EL (cell line): ENCODE results near the gene KIF17.
A peak's percentile ranks its signal among the peaks of the same experiment; 100 is the strongest.

Source experiments
- DNase-seq: peaks from one replicate; pipeline ENCODE4 v3.0.0-alpha.2; 2016

Gene KIF17

DNA sequence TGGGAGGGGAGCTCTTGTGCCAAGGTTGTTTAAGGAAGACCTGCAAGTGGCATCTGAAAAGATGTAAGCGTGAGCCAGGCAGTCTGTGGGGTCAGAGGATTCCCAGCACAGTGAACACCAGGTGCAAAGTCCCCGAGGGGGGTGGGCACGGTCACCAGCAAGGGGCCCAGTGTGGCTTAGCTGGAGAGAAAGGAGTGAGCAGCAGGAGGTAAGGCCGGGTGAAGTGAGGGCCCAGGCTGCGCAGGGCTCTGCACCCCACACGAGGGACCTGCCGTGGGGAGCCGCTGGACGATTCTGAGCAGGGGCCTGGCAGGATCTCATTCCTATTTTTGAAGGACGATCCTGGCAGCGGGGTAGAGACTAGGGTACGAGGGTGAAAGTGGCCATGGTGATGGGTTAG is 60.8 kb downstream of the KIF17 start:
- DNase-seq: no peak

DNA sequence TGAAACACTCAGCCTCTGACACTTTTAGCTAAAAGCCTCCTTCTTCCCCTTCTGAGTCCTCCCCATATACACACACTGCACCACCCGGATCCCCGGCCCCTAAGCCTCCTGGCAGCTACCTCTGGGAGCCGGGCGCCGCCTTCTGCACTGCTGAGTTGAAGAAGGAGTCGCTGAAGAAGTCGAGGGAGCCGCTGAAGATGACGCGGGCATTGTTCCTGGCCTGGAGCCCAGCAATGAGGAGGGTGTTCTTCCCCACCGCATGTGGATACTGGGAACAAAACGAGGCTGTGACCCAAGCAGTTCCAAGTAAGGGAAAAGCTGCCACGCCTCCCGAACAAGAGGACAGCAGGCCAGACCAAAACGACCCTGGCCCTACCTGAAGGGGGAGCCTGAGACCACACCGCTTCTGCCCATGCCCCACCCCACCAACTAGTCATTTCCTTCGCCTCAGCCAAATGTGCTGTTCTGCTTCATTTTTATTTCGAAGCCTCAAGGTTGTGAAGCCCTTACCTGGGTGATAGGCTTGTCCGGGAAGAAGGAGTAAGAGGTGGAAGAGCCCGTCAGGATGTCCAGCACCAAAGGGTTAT is 63.6 kb downstream of the KIF17 start:
- DNase-seq: no peak

DNA sequence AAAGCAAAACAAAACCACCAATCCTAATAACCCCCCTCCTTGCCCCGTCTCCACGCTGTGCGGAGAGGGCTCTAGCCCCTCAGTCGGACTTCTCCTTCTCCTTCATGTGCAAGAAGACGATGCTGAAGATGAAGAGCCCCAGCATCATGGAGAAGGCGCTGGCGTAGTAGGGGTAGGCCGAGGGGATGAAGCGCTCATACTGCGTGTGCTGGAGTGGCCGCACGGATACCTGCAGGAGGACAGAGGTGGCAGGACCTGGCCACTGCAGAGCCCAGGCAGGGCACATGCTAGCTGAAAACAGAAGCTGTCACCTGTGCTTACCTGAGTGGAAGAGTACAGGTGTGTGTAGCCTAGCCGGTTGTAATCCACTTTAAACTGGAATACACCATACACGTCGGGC is 65.5 kb downstream of the KIF17 start:
- DNase-seq: no peak

DNA sequence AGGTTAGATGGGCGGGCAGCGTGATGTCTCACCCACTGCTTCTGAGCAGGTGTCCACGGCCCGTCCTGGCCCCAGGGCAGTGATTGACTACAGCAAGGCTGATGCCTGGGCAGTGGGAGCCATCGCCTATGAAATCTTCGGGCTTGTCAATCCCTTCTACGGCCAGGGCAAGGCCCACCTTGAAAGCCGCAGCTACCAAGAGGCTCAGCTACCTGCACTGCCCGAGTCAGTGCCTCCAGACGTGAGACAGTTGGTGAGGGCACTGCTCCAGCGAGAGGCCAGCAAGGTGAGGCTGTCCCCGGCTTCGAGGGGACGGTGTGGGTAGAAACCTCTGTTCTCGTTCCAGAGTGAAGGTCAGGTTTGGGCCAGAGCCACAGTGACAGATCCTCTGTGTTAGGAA is 68.9 kb downstream of the KIF17 start:
- no peak for DNase-seq

DNA sequence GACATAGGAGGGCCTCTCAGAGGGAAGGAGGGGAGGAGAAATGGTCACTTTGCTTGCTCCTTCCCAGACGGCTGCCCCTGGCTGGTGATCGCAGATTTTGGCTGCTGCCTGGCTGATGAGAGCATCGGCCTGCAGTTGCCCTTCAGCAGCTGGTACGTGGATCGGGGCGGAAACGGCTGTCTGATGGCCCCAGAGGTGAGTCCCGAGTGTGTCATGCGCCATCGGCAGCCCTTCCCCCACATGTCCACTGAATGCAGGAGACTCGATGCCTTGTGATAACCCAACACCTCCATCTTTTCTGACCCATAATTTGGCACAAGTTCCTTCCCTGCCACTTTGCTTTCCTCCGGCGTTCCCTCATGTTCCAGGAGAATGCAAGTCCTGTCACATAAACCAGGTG is 69.4 kb downstream of the KIF17 start:
- DNase-seq: no peak

DNA sequence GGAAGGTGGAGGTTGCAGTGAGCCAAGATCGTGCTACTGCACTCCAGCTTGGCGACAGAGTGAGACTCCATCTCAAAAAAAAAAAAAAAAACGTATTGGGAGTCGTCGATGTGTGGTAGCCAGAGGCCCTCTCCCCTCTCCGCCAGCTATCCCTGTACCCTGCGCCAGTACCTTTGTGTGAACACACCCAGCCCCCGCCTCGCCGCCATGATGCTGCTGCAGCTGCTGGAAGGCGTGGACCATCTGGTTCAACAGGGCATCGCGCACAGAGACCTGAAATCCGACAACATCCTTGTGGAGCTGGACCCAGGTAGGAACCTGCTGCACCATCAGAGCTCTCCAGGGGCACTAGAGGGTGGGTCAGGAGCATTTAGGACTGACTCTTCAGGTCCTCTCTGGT is 72.4 kb downstream of the KIF17 start:
- no peak for DNase-seq

DNA sequence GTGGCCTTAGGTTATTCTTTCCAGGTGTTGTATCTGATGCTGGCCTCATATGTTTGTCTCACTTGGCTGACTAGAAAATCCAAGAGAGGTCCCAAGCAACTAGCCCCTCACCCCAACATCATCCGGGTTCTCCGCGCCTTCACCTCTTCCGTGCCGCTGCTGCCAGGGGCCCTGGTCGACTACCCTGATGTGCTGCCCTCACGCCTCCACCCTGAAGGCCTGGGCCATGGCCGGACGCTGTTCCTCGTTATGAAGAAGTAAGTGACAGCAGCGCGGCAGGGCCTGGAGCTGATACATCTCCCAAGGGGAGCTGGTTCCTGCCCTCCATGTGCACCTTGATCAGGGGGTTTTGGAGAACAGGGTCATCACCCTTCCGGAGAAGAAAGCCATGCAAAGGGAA is 73.4 kb downstream of the KIF17 start:
- no peak for DNase-seq

DNA sequence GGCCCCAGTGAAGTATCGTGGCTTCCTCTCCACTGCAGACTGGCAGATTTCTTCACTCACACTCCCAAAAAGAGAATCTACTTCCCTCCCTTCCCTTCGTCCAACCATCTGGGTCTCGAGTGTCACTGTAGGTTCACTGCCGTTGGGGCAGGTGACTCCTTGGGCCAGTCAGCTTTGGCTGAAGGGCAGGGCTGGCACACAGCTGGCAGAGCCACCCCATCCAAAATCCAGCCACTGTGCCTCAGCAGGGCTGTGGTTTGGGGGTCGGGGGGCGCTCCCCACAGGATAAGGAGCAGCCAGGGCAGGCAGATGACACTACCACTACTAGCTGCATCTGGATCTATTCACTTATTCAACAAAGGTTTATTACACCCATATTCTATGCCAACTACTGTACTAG is 74.7 kb downstream of the KIF17 start:
- DNase-seq: no peak

DNA sequence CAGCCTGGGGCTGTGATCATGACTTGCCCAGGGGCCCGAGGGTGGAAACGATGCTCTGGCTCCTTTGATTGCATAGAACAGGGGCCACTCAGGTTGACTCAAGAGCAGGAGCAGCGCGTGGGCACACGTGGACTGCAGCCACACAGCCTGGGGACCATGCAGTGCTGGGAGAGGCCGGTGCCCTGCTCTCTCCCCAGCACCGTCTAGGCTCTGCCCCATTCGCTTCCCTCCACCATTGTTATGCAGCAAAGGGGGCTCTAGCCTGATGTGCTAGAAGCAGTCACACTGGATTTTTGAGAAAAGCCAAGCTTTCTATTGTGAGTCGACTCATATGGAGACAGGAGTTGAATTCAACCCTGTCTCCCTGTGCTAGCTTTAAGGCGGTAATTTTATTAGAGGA is 75.8 kb downstream of the KIF17 start:
- no peak for DNase-seq

DNA sequence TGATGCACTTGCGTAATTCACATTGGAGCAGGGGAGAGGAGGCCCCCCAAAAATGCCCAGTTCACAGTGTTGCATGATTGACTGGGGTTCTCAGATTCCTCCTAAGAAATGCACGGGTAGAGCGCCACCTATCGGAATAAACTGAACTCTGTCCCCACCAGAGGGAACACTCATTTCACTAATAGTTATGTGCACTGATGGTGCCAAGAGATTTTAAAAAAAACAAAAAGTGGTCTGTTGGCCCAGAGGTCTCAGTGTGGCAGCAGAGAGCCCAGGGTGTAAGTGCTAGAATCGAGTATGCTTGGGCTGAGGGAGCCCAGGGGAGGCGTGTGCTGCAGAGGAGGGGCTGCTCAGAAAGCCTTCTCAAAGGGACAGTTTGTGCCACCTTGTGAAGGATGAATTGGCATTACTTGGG is 77.6 kb downstream of the KIF17 start:
- DNase-seq: peak; percentile 61

DNA sequence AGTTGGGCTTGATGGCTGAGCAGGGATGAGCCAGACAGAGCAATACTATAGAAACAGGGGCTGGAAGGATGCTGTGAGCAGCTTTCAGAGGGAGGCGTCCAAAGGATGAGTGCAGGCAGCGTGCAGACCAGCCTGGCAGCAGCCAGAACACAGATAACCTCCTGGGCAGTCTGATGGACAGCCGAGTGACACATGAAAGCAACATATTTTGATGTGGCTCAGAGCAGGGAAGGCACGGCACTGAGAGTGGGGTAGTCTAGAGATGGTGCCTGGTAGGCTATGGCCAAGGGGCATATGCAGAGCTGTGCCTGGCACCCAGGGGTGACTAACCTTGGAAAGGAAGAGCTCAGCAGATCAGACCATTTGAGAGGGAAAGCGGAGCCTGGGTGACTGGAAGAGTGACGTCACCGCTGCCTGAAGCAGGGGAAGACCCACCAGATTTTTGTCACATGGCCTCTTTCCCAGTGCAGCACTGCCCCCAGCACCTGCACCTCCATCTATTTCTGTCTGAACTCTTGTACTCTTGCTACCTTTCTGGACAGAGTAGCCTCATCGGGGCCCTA is 80.9 kb downstream of the KIF17 start:
- DNase-seq: no peak

DNA sequence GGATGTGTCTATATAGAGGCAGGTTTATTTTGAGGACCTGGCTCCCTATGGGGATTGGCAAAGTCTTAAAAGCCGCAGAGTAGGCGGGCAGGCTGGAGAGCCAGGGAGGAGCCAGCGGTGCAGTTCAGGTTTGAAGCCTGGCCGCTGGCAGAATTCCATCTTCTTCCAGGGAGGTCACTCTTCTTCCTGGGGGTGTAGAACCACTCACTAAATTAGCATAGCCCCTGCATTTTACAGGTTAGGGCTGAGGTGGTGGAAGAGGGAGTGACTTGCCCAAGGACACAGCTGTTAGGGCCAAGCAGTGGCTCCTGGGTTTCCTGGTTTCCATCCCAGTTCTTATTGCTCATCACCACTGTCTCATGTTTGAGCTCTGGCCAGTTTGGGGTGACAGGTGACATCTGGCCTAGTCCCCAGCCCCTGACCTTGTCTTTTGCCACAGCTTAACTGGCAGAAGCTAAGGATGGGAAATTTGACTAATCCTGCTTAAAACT is 83.2 kb downstream of the KIF17 start:
- DNase-seq: peak; percentile 48

DNA sequence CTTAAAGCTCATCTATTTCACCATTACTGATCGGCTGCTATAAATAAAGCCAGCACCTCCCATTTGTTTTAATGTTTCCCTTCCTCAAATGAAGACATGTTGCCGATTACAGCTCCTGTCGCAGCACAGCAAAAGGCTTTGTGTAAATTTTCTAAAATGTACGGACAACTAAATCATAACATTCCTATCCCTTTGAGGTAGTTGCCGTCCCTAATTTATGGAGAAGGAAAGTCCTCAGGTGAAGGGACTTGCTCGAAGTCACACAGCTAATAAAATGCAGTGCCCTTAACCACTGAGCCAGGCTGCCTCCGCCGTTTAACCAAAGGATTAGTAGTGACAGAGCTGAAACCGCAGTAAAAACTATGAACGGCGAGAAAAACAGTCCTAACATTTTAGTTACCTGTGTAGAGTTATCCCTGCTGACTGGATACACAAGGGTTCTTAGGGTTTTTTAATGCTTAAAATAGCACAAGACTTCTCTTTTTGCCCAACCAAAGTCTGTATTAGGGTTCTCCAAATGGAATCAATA is 83.7 kb downstream of the KIF17 start:
- DNase-seq: no peak

DNA sequence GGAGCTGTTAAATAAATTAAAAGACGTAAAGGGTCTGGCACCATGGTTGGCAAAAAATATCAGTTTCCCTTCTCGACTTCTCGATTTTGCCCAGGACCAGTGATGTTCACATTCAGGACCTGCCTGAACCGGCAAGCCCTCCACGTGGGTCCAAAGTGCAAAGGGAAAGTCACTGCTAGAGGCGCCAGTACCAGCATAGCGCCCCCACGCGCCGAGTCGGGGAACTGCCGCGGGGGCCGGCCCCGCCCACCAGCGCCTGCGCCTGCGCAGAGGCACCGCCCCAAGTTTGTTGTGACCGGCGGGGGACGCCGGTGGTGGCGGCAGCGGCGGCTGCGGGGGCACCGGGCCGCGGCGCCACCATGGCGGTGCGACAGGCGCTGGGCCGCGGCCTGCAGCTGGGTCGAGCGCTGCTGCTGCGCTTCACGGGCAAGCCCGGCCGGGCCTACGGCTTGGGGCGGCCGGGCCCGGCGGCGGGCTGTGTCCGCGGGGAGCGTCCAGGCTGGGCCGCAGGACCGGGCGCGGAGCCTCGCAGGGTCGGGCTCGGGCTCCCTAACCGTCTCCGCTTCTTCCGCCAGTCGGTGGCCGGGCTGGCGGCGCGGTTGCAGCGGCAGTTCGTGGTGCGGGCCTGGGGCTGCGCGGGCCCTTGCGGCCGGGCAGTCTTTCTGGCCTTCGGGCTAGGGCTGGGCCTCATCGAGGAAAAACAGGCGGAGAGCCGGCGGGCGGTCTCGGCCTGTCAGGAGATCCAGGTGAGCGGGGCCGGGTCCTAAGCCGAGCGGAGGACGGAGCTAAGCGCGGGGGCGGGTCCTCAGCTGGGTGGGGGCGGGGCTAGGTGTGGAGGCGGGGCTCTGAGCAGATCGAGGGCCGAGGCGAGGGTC is 84.4 kb downstream of the KIF17 start, which contains the start of gene PINK1:
PINK1 (plus strand) TSS at position 269 of the 875 bp plus-strand sequence; CDS start at position 360, 91 bp downstream.
- peak; percentile 71 for DNase-seq

DNA sequence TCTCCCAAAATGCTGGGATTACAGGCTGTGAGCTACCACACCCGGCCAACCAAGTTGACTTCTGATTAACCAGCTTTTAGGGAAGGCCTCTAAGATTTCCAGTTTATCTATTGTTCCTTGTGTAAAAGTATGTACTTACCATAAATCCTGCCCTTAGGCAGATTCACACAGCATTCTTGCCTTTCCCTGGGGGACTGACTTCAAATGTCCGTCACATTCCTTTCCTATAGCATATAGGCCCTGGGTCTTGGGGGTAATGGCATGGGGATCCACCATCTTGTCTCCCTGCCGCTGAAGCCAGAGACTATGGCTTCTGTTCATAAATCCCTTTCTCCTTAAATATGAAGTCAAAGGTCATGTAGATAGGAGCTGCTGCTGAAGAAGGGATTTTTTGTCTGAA is 85.4 kb downstream of the KIF17 start:
- no peak for DNase-seq

DNA sequence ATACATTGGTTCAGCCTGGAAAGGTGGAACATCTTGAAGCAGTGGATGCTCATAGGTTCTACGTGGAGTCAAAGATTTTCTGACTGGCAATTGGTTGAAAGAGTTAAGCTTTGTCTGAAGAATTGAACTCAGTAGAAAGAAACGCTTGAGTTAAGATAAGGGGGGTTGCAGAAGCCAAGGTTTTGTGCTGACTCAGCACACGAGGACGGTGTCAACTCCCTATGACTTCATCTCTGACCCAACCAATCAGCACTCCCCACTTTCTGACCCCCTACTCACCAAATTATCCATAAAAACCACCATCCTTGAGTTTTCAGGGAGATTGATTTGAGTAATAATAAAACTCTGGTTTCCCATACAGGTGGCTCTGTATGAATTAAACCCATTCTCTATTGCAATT is 87.1 kb downstream of the KIF17 start:
- DNase-seq: no peak

DNA sequence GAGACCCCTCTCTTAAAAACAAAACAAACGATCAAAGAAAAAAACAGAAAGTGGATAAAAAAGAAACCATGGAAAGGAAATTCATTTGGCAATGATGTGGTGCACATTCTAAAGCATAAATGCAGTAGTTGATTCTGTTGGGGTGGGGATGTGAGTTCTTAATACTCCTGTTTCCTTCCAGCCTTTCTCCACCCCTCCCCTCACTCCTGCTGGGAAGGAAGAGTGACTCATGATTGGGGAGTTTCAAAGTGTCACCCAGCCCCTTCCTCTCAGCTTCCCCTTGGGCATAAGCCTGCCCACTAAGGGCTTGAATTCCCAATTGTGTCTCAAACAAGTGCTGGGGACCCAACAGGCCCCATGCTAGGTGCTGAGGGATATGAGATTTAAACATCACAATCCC is 91.3 kb downstream of the KIF17 start:
- DNase-seq: no peak

DNA sequence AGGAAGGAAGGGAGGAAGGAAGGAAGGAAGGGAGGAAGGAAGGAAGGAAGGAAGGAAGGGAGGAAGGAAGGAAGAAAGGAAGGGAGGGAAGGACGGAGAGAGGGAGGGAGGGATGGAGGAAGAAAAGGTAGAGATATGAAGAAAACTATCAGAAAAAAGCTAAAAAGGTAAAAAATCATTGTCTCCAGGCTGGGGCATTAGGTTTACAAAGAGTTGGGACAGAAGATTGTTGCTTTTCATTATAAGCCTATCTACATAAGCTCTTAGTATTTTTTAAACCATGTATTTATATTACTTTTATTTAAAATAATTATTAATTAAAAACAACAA is 91.7 kb downstream of the KIF17 start:
- DNase-seq: no peak

DNA sequence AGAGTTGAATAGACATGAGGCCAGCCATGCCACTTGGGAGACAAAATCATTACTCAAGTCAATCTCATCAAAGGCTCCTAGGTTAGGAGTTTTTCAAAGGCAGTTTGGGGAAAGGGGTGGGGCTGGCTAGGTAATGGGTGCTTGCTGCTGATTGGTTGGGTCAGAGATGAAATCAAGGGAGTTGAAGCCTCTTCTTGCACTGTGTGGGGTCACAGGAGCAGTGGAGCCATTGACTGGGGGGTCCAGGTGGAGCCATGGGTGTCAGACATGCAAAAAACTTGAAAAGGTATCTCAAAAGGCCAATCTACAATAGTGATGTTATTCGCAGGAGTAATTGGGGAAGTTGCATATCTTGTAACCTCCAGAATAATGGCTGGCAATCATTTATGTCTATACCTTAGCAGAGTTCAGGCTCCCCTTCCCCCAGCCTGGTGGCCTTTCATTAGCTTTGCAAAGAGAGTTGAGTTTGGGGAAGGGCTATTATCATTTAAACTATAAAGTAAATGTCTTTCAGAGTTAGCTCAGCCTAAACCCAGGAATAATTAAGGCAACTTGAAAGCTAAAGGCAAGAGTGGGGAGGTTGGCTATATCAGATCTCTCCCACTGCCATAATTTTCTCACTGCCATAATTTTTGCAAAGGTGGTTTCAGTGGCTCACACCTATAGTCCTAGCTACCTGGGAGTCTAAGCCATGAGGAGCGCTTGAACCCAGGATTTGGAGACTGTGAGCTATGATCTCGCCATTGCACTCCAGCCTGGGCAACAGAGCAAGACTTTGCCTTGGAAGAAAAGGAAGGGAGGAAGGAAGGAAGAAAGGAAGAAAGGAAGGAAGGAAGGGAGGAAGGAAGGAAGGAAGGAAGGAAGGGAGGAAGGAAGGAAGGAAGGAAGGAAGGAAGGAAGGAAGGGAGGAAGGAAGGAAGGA is 92.4 kb downstream of the KIF17 start:
- no peak for DNase-seq

DNA sequence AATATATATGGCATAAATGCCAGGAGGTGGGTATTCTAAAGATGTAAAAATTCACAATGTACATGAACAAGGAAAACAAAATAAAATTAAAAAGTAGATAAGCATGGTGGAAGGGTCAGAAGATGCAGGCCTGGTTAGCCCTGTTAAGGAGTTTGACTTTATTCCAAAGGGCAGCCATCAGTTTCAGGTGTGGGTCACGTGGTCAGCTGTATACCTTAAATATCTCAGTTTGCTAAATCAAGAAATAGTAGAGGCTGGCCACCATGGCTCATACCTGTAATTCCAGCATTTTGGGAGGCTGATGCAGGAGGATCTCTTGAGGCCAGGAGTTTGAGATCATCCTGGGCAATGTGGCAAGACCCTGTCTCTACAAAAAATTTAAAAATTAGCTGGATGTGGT is 93.1 kb downstream of the KIF17 start:
- no peak for DNase-seq

DNA sequence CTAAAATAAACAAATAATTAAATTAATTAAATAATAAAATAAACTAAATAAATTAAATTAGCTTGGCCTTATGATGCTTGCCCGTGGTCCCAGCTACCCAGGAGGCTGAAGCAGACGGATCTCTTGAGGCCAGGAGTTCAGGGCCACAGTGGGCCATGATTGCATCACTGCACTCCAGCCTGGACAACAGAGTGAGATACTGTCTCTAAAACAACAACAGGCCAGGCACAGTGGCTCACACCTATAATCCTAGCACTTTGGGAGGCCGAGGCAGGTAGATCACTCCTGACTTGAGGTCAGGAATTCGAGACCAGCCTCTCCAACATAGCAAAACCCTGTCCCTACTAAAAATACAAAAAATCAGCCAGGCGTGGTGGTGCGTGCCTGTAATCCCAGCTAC is 96.8 kb downstream of the KIF17 start:
- no peak for DNase-seq

DNA sequence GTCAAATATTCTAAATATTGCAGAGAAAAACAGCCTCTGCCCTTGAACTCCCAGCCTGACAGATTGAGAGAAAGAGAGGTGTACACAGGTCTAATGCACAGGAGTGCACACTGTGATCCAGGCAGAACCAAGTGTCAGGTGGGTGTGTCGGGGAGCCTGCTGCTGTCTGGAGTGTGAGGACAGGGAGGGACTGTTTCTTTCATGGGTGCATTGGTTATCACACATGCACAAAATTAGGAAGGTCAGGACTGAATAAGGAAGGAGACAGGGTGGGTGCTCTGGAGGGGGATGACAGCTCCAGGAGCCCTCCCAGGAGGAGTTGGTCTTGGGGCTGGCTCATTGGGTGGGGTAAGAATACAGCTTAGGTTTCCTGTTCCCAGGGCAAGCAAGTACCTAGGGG is 97.8 kb downstream of the KIF17 start:
- no peak for DNase-seq

DNA sequence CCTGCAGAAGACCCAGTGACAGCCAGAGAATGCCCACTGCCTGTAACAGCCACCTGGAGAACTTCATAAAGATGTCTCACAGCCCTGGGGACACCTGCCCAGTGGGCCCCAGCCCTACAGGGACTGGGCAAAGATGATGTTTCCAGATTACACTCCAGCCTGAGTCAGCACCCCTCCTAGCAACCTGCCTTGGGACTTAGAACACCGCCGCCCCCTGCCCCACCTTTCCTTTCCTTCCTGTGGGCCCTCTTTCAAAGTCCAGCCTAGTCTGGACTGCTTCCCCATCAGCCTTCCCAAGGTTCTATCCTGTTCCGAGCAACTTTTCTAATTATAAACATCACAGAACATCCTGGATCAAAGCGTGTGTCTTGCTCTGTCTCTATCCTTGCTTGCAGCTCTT is 99.3 kb downstream of the KIF17 start:
- no peak for DNase-seq
